H1 (cell line): Measurements from ENCODE around the gene PTPN22. TPM values are rescaled to one million over a fixed set of nuclear protein-coding genes. Genes with fewer than 3 reads are reported as not detected.

Experiments
- CTCF ChIA-PET: fragments of 300-600 bp; sonication (Branson Sonifier 250); formaldehyde crosslinking; loops from one replicate; lab custom pipeline; 2021; ENCODE audit not compliant: partially characterized antibody; lab: Charles Lee
- POLR2A ChIA-PET: fragments of 300-600 bp; sonication (Branson Sonifier 250); formaldehyde crosslinking; loops from one replicate; lab custom pipeline; 2021; ENCODE audit warnings: inconsistent platforms; ENCODE audit not compliant: partially characterized antibody; lab: Charles Lee
- DNase-seq, 2 experiments: peaks; one replicate each; pipeline versions ENCODE4 v3.0.0 to v3.0.0-alpha.2; 2010 to 2022; ENCODE audit warnings: low spot score in 2 of 2, low read depth in 1 of 2, mixed read lengths in 1 of 2
- FAIRE-seq: peaks from 2 replicates; lab custom pipeline; 2011; peaks lifted over from hg19 to GRCh38; lab: Jason Lieb, UNC
- H2AFZ ChIP-seq: 2 replicates; pipeline ENCODE4 v1.8.1; 2012; ENCODE audit warnings: low read length, inconsistent platforms
- H2AK5ac ChIP-seq: 2 replicates; pipeline ENCODE4 v1.6.1; 2013; ENCODE audit warnings: low read depth, low read length
- H2BK120ac ChIP-seq: replicated peaks from 2 replicates; pipeline ENCODE3; 2013; ENCODE audit warnings: low read depth, low read length, inconsistent platforms
- H2BK12ac ChIP-seq: 2 replicates; pipeline ENCODE4 v1.6.1; 2013; ENCODE audit warnings: low read depth, low read length
- H2BK15ac ChIP-seq: 2 replicates; pipeline ENCODE4 v1.6.1; 2013; ENCODE audit warnings: low read length
- H2BK20ac ChIP-seq: 2 replicates; pipeline ENCODE4 v1.6.1; 2013; ENCODE audit warnings: low read length
- H2BK5ac ChIP-seq: 2 replicates; pipeline ENCODE4 v1.6.1; 2013; ENCODE audit warnings: low read depth, low read length
- H3K14ac ChIP-seq: 2 replicates; pipeline ENCODE4 v1.6.1; 2013; ENCODE audit warnings: inconsistent platforms; ENCODE audit not compliant: insufficient read length
- H3K18ac ChIP-seq: 2 replicates; pipeline ENCODE4 v1.6.1; 2013; ENCODE audit warnings: low read length; ENCODE audit errors: extremely low read depth
- H3K23ac ChIP-seq: 2 replicates; pipeline ENCODE4 v1.6.1; 2013; ENCODE audit warnings: inconsistent platforms; ENCODE audit not compliant: insufficient read length
- H3K23me2 ChIP-seq: 2 replicates; pipeline ENCODE4 v1.6.1; 2013; ENCODE audit warnings: low read depth, low read length
- H3K27ac ChIP-seq: 2 replicates; pipeline ENCODE4 v1.6.1; 2011; ENCODE audit warnings: low read depth, low read length, inconsistent platforms
- H3K27me3 ChIP-seq, 4 experiments: replicated peaks in 1 of 4; 1 replicate in 1 of 4; 2 replicates in 3 of 4; pipeline versions ENCODE4 v1.6.1 to v1.8.1; 2011 to 2013; ENCODE audit warnings: low read length in 3 of 4, mild to moderate bottlenecking in 3 of 4, inconsistent platforms in 2 of 4, mixed read lengths in 2 of 4, moderate library complexity in 1 of 4; ENCODE audit not compliant: control insufficient read depth in 3 of 4, insufficient read depth in 3 of 4; ENCODE audit errors: extremely low read depth in 1 of 4
- H3K36me3 ChIP-seq, 4 experiments: 2 replicates each; pipeline versions ENCODE4 v1.6.1 to v1.8.1; 2011 to 2013; ENCODE audit warnings: mild to moderate bottlenecking in 4 of 4, low read length in 3 of 4, moderate library complexity in 2 of 4, control low read depth in 1 of 4, inconsistent platforms in 1 of 4; ENCODE audit not compliant: insufficient read depth in 4 of 4, control insufficient read depth in 2 of 4
- H3K4ac ChIP-seq: replicated peaks from 2 replicates; pipeline ENCODE3; 2013; ENCODE audit warnings: low read length, low read depth, mixed read lengths, inconsistent platforms; ENCODE audit not compliant: insufficient read length
- H3K4me1 ChIP-seq, 4 experiments: replicated peaks in 1 of 4; 1 replicate in 1 of 4; 2 replicates in 3 of 4; pipeline versions ENCODE4 v1.6.1 to v1.8.1; 2011 to 2013; ENCODE audit warnings: low read length in 3 of 4, inconsistent platforms in 2 of 4, mixed read lengths in 1 of 4; ENCODE audit not compliant: insufficient read depth in 4 of 4, control insufficient read depth in 3 of 4
- H3K4me2 ChIP-seq, 2 experiments: 2 replicates each; pipeline versions ENCODE4 v1.6.1 to v1.8.1; 2011 to 2013; ENCODE audit warnings: low read depth in 2 of 2, low read length in 2 of 2, control low read depth in 1 of 2, inconsistent platforms in 1 of 2, mild to moderate bottlenecking in 1 of 2; ENCODE audit not compliant: insufficient read depth in 1 of 2
- H3K4me3 ChIP-seq, 4 experiments: fragments of 200-600, 300-600 bp in 1 of 4; sonication (generic), shearing (Covaris generic), sonication (Bioruptor Twin) in 1 of 4; 2 replicates each; pipeline versions ENCODE4 v1.5.1 to v1.8.1; 2011 to 2016; ENCODE audit warnings: low read length in 4 of 4, low read depth in 3 of 4, control low read depth in 2 of 4, inconsistent platforms in 2 of 4, mild to moderate bottlenecking in 2 of 4, mixed read lengths in 1 of 4, moderate library complexity in 1 of 4; ENCODE audit not compliant: insufficient read depth in 2 of 4; ENCODE audit errors: extremely low read depth in 1 of 4
- H3K56ac ChIP-seq: replicated peaks from 2 replicates; pipeline ENCODE3; 2013; ENCODE audit warnings: low read depth, mild to moderate bottlenecking, mixed read lengths, low read length, inconsistent platforms; ENCODE audit not compliant: insufficient read length
- H3K79me1 ChIP-seq: 2 replicates; pipeline ENCODE4 v1.6.1; 2013; ENCODE audit warnings: low read depth, low read length, control low read depth
- H3K79me2 ChIP-seq, 2 experiments: 2 replicates each; pipeline versions ENCODE4 v1.6.1 to v1.8.1; 2012 to 2013; ENCODE audit warnings: low read length in 2 of 2, mild to moderate bottlenecking in 2 of 2, inconsistent platforms in 1 of 2; ENCODE audit not compliant: insufficient read depth in 2 of 2, control insufficient read depth in 1 of 2
- H3K9ac ChIP-seq, 4 experiments: replicated peaks in 1 of 4; 1 replicate in 1 of 4; 2 replicates in 3 of 4; pipeline versions ENCODE4 v1.6.1 to v1.8.1; 2011 to 2013; ENCODE audit warnings: low read depth in 3 of 4, low read length in 3 of 4, control low read depth in 2 of 4, mild to moderate bottlenecking in 2 of 4, moderate library complexity in 2 of 4, inconsistent platforms in 1 of 4; ENCODE audit errors: extremely low read depth in 1 of 4
- H3K9me3 ChIP-seq, 2 experiments: 2 replicates each; pipeline versions ENCODE4 v1.6.1 to v1.8.1; 2012 to 2013; ENCODE audit warnings: mild to moderate bottlenecking in 2 of 2, moderate library complexity in 2 of 2, control low read depth in 1 of 2, inconsistent platforms in 1 of 2, low read depth in 1 of 2, low read length in 1 of 2, mixed read lengths in 1 of 2; ENCODE audit not compliant: insufficient read depth in 2 of 2
- H4K20me1 ChIP-seq, 2 experiments: replicated peaks in 1 of 2; 2 replicates each; pipeline versions ENCODE3 to v1.8.1; 2011 to 2013; ENCODE audit warnings: inconsistent platforms in 2 of 2, low read length in 2 of 2, mild to moderate bottlenecking in 1 of 2; ENCODE audit not compliant: insufficient read depth in 2 of 2, control insufficient read depth in 1 of 2
- H4K5ac ChIP-seq: 2 replicates; pipeline ENCODE4 v1.6.1; 2013; ENCODE audit warnings: low read length, low read depth, mixed read lengths, inconsistent platforms; ENCODE audit not compliant: insufficient read length
- H4K8ac ChIP-seq: 2 replicates; pipeline ENCODE4 v1.8.0; 2013; ENCODE audit warnings: mild to moderate bottlenecking, moderate library complexity, low read length, inconsistent platforms; ENCODE audit not compliant: insufficient read depth; ENCODE audit errors: extremely low read depth
- H4K91ac ChIP-seq: replicated peaks from 2 replicates; pipeline ENCODE3; 2013; ENCODE audit warnings: low read length, mixed read lengths, inconsistent platforms; ENCODE audit not compliant: insufficient read length
- BACH1 ChIP-seq: IDR thresholded peaks from 2 replicates; pipeline ENCODE4 v1.6.1; 2012; ENCODE audit warnings: low read length, improper control_type of control experiment
- CBX8 ChIP-seq: fragments of 300-800, 300-1000 bp; sonication (generic); IDR thresholded peaks from 2 replicates; pipeline ENCODE4 v1.7.1; 2016; ENCODE audit warnings: low read depth, low read length, borderline replicate concordance
- CHD1 ChIP-seq: IDR thresholded peaks from 2 replicates; pipeline ENCODE4 v1.6.1; 2012; ENCODE audit warnings: low read depth, low read length, improper control_type of control experiment
- CHD2 ChIP-seq: IDR thresholded peaks from 2 replicates; pipeline ENCODE4 v1.6.1; 2012; ENCODE audit warnings: low read length, improper control_type of control experiment
- EP300 ChIP-seq, 2 experiments: IDR thresholded peaks; 1 replicate in 1 of 2; 2 replicates in 1 of 2; pipeline ENCODE4 v1.6.1; 2011 to 2012; ENCODE audit warnings: low read depth in 2 of 2, low read length in 2 of 2, mild to moderate bottlenecking in 2 of 2, borderline replicate concordance in 1 of 2, inconsistent platforms in 1 of 2, moderate library complexity in 1 of 2
- JUN ChIP-seq: IDR thresholded peaks from 2 replicates; pipeline ENCODE4 v1.6.1; 2011; ENCODE audit warnings: low read depth, mild to moderate bottlenecking, improper control_type of control experiment, low read length
- KDM1A ChIP-seq: fragments of 200-600, 300-600 bp; sonication (generic); IDR thresholded peaks from 2 replicates; pipeline ENCODE4 v1.7.1; 2016; ENCODE audit warnings: mild to moderate bottlenecking, low read length, borderline replicate concordance
- MAFK ChIP-seq: IDR thresholded peaks from 2 replicates; pipeline ENCODE4 v1.6.1; 2012; ENCODE audit warnings: low read depth, mild to moderate bottlenecking, improper control_type of control experiment, low read length
- SIN3A ChIP-seq, 2 experiments: IDR thresholded peaks in 1 of 2; conservative IDR thresholded peaks in 1 of 2; 2 replicates each; pipeline ENCODE4 v1.6.1; 2011 to 2012; ENCODE audit warnings: low read length in 2 of 2, improper control_type of control experiment in 1 of 2, low read depth in 1 of 2, mild to moderate bottlenecking in 1 of 2
- WGBS, 2 experiments: shearing (Covaris generic) in 1 of 2; methylation state at CpG; one replicate each; pipeline versions ENCODE4 v1.1.6 to v1.1.7; 2013 to 2015; ENCODE audit warnings: low lambda C conversion rate in 2 of 2, mixed read lengths in 2 of 2, inconsistent platforms in 1 of 2, low coverage in 1 of 2, missing lambda C conversion rate in 1 of 2; ENCODE audit not compliant: insufficient replicate concordance in 2 of 2, insufficient coverage in 1 of 2, insufficient read length in 1 of 2; ENCODE audit errors: extremely low coverage in 1 of 2, missing lambda C conversion rate in 1 of 2; 5-methylcytosine and 5-hydroxymethylcytosine counted together
- polyA plus RNA-seq, 7 experiments: library from polyadenylated mRNA; depleted of rRNA in 3 of 7; stranded (reverse) in 5 of 7; unstranded in 2 of 7; fragments of >200 nt in 5 of 7; fragments of 200-250 nt in 2 of 7; gene quantifications; 1 replicate in 5 of 7; 2 replicates in 1 of 7; 4 replicates in 1 of 7; pipeline versions ENCODE4 v1.2.1 to v1.2.3, GENCODE V29; 2011 to 2013; ENCODE audit warnings: missing spikeins in 2 of 7, mixed read lengths in 2 of 7
- total RNA-seq: library from RNA; stranded (reverse); fragmentation: NEBNext Ultra II Directional; extraction: Animal tissue kit (Norgen Biotek cat#: 25700); gene quantifications from 2 replicates; pipeline ENCODE4 v1.2.1, GENCODE V29; 2021

Gene PTPN22
- total and polyA plus RNA-seq, 2 of the 8 experiments (the other 6 are each of a cell fraction or from before 2014, with no cell fraction given): not detected

GRCh38 chr1:113917400-113918082 lies 46.0 kb upstream of the PTPN22 start:
- Histone ChIP-seq H2BK20ac (no peak overlapping the region), H2BK15ac (no peak overlapping the region), H2AK5ac (no peak overlapping the region), H3K79me2 (no peaks in the 10 kb centered on the region), H3K9ac (no peak overlapping the region), H3K27ac (no peak overlapping the region), H2BK120ac (no peak overlapping the region), H4K91ac (no peak overlapping the region), H3K18ac (no peak overlapping the region), H4K5ac (no peak overlapping the region)
- 76% methylated on average over 2 of the region's 2 CpGs; no CpG with 5 or more reads in 1 of the 2 experiments for WGBS, 2 experiments
- no peak for TF ChIP-seq SIN3A (conservative IDR thresholded peaks at IDR 0.05 in 1 of 2, IDR thresholded peaks at IDR 0.05 in 1 of 2; ENCODE audit: low read depth in 1 of 2, low read length in 2 of 2)
- TF ChIP-seq EP300 (IDR thresholded peaks at IDR 0.05; ENCODE audit: borderline replicate concordance in 1 of 2, low read depth in 2 of 2, low read length in 2 of 2): no peak
- TF ChIP-seq CBX8: no peak
- no peak for TF ChIP-seq JUN
- TF ChIP-seq MAFK: no peak
- TF ChIP-seq CHD1: no peak
- TF ChIP-seq BACH1: no peak
- TF ChIP-seq CHD2: no peak
- TF ChIP-seq KDM1A: no peak
- TF ChIP-seq, all 59 proteins: peak for 0
- no peaks in the 10 kb centered on the region for H3K23me2 ChIP-seq
- H3K4me1 ChIP-seq: no peaks in the 10 kb centered on the region
- CTCF ChIA-PET: interaction anchor here (0.6 to 0.8 kb wide), 2 partner anchors 82 to 162 kb away, joined by 3 read pairs; no protein-coding TSS in a partner anchor
- no peaks in the 10 kb centered on the region for H3K27me3 ChIP-seq
- H3K56ac ChIP-seq: no peak overlapping the region
- no peak overlapping the region for H3K4me2 ChIP-seq
- H2BK12ac ChIP-seq: no peak overlapping the region
- H2AFZ ChIP-seq: no peak overlapping the region
- no peak overlapping the region for H3K23ac ChIP-seq
- POLR2A ChIA-PET: interaction anchor here (1.4 kb wide), 1 partner anchor 11 kb away, joined by 4 read pairs; no protein-coding TSS in a partner anchor
- no peak overlapping the region for H3K4ac ChIP-seq
- H4K20me1 ChIP-seq: no peaks in the 10 kb centered on the region
- no peaks in the 10 kb centered on the region for H3K79me1 ChIP-seq
- DNase-seq (no peak), FAIRE-seq (no peak)
- H3K9me3 ChIP-seq: no peaks in the 10 kb centered on the region
- H4K8ac ChIP-seq: no peak overlapping the region
- no peak overlapping the region for H2BK5ac ChIP-seq
- H3K4me3 ChIP-seq: no peak overlapping the region
- H3K36me3 ChIP-seq: no peaks in the 10 kb centered on the region; a peak in 2 of 8 replicates
- no peak overlapping the region for H3K14ac ChIP-seq
